Endothelial cell (in vitro differentiated cells): Measurements from ENCODE around the gene RAB11A. TPM values are rescaled to one million over a fixed set of nuclear protein-coding genes. Genes with fewer than 3 reads are reported as not detected.
A peak's percentile ranks its signal among the peaks of the same experiment; 100 is the strongest.
"Not testable (repeated sequence)": the region's sequence is repeated elsewhere in the genome, so short reads cannot be mapped to it uniquely, and the experiment has no call there.

Source experiments
- DNase-seq: peaks from one replicate; pipeline ENCODE4 v3.0.0; 2021; ENCODE audit warnings: low spot score
- H3K27ac Mint-ChIP-seq: one replicate; pipeline ENCODE4 v1.8.0; 2021; ENCODE audit warnings: mixed read lengths, inconsistent platforms; ENCODE audit not compliant: unreplicated experiment
- H3K27me3 Mint-ChIP-seq: one replicate; pipeline ENCODE4 v1.8.0; 2021; ENCODE audit warnings: mild to moderate bottlenecking, moderate library complexity, mixed read lengths, inconsistent platforms; ENCODE audit not compliant: unreplicated experiment
- H3K36me3 Mint-ChIP-seq: one replicate; pipeline ENCODE4 v1.8.0; 2021; ENCODE audit warnings: mild to moderate bottlenecking, low read depth, mixed read lengths, inconsistent platforms; ENCODE audit not compliant: unreplicated experiment
- H3K4me1 Mint-ChIP-seq: one replicate; pipeline ENCODE4 v1.8.0; 2021; ENCODE audit warnings: mild to moderate bottlenecking, mixed read lengths, inconsistent platforms; ENCODE audit not compliant: unreplicated experiment
- H3K4me3 Mint-ChIP-seq: one replicate; pipeline ENCODE4 v1.8.0; 2021; ENCODE audit warnings: mild to moderate bottlenecking, mixed read lengths, inconsistent platforms; ENCODE audit not compliant: unreplicated experiment
- H3K9me3 Mint-ChIP-seq: one replicate; pipeline ENCODE4 v1.8.0; 2021; ENCODE audit warnings: mixed read lengths, inconsistent platforms; ENCODE audit not compliant: unreplicated experiment
- total RNA-seq: library from RNA; stranded (reverse); fragmentation: NEBNext Ultra II Directional; extraction: Animal tissue kit (Norgen Biotek cat#: 25700); gene quantifications from one replicate; pipeline ENCODE4 v1.2.1, GENCODE V29; 2021; ENCODE audit not compliant: unreplicated experiment
- TF ChIP-seq, protein P1 (sequence below): fragments of 200-600 bp; sonication (generic); IDR thresholded peaks from one replicate; pipeline ENCODE4 v1.5.0; 2021; ENCODE audit warnings: antibody characterized with exemption; ENCODE audit not compliant: unreplicated experiment

The RAB11A gene
- total RNA-seq, 1 donor from 2014 or later = 482 TPM

DNA sequence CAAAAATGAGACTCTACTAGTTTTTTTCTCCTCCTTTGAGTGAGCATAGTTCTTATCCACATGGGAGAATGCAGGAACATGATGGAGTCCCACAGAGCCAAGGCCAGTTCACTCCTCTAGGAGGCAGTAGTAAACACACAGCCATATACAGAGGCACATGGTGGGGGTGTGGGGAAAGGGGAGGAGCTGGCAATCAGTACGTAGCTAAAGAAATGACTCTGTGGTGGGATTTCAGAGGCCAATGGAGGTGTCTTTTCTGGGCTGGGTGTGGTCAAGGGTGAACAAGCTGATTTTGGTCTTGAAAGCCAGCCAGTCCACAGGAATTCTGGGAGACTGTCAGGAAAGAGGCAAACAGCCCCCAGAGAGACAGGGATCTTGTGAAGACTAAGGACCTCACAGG is 6.6 kb upstream of the RAB11A start:
- no peaks in the 10 kb centered on the region for H3K36me3 Mint-ChIP-seq
- no peak overlapping the region for H3K27ac Mint-ChIP-seq
- peak; percentile 38 for DNase-seq
- TF ChIP-seq, protein P1, sequence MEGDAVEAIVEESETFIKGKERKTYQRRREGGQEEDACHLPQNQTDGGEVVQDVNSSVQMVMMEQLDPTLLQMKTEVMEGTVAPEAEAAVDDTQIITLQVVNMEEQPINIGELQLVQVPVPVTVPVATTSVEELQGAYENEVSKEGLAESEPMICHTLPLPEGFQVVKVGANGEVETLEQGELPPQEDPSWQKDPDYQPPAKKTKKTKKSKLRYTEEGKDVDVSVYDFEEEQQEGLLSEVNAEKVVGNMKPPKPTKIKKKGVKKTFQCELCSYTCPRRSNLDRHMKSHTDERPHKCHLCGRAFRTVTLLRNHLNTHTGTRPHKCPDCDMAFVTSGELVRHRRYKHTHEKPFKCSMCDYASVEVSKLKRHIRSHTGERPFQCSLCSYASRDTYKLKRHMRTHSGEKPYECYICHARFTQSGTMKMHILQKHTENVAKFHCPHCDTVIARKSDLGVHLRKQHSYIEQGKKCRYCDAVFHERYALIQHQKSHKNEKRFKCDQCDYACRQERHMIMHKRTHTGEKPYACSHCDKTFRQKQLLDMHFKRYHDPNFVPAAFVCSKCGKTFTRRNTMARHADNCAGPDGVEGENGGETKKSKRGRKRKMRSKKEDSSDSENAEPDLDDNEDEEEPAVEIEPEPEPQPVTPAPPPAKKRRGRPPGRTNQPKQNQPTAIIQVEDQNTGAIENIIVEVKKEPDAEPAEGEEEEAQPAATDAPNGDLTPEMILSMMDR = peak; percentile 6
- H3K4me1 Mint-ChIP-seq = peaks cover 4% of the 10 kb centered on the region
- H3K9me3 Mint-ChIP-seq = no peaks in the 10 kb centered on the region
- no peaks in the 10 kb centered on the region for H3K27me3 Mint-ChIP-seq
- H3K4me3 Mint-ChIP-seq = no peak overlapping the region

DNA sequence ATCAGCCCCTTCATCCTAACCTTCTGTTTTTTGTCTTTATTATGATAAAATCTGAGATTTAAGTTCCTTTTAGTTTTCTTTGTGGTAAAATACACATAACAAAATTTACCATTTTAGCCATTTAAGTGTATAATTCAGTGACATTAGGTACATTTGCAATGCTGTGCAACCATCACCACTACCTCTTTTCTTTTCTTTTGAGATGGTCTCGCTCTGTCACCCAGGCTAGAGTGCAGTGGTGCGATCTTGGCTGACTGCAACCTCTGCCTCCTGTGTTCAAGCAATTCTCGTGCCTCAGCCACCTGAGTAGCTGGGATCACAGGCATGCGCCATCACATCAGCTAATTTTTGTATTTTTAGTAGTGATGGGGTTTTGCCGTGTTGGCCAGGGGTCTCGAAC is 6.2 kb upstream of the RAB11A start:
- Mint-ChIP-seq H3K36me3 (no peaks in the 10 kb centered on the region), H3K27me3 (no peaks in the 10 kb centered on the region), H3K9me3 (no peaks in the 10 kb centered on the region), H3K4me3 (no peak overlapping the region), H3K27ac (no peak overlapping the region), H3K4me1 (peaks cover 4% of the 10 kb centered on the region)
- TF ChIP-seq, protein P1 = no peak
- no peak for DNase-seq

DNA sequence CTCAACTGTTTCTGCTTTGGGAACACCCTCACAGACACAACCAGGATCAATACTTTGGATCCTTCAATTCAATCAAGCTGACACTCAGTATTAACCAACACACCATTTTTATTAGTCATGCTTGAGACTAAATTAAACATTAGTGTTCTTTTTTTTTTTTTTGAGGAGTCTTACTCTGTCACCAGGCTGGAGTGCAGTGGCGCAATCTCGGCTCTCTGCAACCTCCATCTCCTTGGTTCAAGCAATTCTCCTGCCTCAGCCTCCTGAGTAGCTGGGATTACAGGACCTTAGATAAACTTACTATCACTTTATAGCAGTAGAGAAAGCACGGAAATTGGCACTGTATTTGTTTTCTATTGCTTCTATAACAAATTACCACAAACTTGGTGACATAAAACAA is 2.0 kb upstream of the RAB11A start:
- Mint-ChIP-seq H3K4me3 (no peak overlapping the region), H3K4me1 (peaks cover 7% of the 10 kb centered on the region), H3K36me3 (peaks cover 12% of the 10 kb centered on the region), H3K9me3 (no peaks in the 10 kb centered on the region), H3K27me3 (peaks cover 25% of the 10 kb centered on the region), H3K27ac (no peak overlapping the region)
- no peak for DNase-seq
- TF ChIP-seq, protein P1 = no peak

DNA sequence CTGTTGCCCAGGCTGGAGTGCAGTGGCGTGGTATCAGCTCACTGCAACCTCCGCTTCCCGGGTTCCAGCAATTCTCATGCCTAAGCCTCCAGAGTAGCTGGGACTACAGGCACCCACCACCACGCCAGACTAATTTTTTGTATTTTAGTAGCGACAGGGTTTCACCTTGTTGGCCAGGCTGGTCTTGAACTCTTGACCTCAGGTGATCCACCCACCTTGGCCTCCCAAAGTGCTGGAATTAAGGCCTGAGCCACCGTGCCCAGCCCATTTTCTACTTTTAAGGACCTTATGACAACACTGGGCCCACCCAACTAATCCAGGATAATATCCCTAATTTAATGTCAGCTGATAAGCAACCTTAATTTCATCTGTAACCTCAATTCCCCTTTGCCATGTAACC is 1.4 kb upstream of the RAB11A start:
- peaks cover 12% of the 10 kb centered on the region for H3K36me3 Mint-ChIP-seq
- not testable (repeated sequence) for H3K27ac Mint-ChIP-seq, H3K4me3 Mint-ChIP-seq, DNase-seq, H3K9me3 Mint-ChIP-seq
- peaks cover 11% of the 10 kb centered on the region for H3K4me1 Mint-ChIP-seq
- H3K27me3 Mint-ChIP-seq = peaks cover 25% of the 10 kb centered on the region

DNA sequence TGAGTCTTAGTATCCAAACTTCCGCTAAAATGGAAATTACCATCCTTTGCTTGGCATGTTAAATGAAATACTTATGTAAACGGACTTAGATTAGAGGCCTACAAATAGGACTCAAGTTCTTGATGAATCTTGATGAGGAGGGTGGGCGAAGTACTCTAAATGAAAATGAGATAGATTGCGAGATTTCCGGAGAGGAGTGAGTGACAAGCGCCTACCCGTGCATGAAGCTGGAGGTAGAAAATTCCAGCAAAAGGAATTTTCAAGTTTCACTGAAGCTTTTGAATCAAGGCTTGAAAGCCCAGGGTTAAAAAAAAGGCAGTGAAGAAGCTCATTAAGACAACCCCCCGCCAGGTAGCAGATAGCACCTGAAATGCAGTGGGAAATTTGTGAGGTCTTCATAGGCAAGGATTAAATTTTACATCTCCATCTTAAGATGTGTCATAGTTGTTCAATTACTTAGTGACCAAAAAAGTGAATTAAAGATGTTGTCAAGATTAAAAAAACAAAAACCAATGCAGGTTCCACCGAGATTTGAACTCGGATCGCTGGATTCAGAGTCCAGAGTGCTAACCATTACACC is 655 bp upstream of the RAB11A start:
- Mint-ChIP-seq H3K27ac (peak overlapping the region; percentile 98), H3K4me3 (peak overlapping the region; percentile 100), H3K27me3 (peaks cover 25% of the 10 kb centered on the region), H3K36me3 (peaks cover 12% of the 10 kb centered on the region), H3K4me1 (peaks cover 11% of the 10 kb centered on the region), H3K9me3 (no peaks in the 10 kb centered on the region)
- TF ChIP-seq, protein P1 = no peak
- DNase-seq = no peak
